Endothelial cell of umbilical vein (primary cell): ENCODE data around the gene ATP8A2.

Experiments
- CTCF ChIP-seq, 2 donors: IDR thresholded peaks; 1 replicate in 1 of 2; 2 replicates in 1 of 2; pipeline ENCODE4 v1.5.1; 2011; ENCODE audit warnings: low read length in 2 of 2, mild to moderate bottlenecking in 2 of 2, moderate library complexity in 2 of 2, control low read depth in 1 of 2, inconsistent platforms in 1 of 2, low read depth in 1 of 2; ENCODE audit not compliant: insufficient read depth in 1 of 2; ENCODE audit errors: extremely low read depth in 1 of 2
- EZH2 ChIP-seq: IDR thresholded peaks from 2 replicates; pipeline ENCODE4 v1.6.1; 2012; ENCODE audit warnings: borderline replicate concordance, low read depth, mild to moderate bottlenecking, moderate library complexity, low read length, inconsistent platforms; ENCODE audit not compliant: severe bottlenecking
- FOS ChIP-seq: IDR thresholded peaks from 2 replicates; pipeline ENCODE4 v1.6.1; 2011; ENCODE audit warnings: mild to moderate bottlenecking, low read length, moderate library complexity, borderline replicate concordance; ENCODE audit not compliant: insufficient read depth
- POLR2A ChIP-seq: IDR thresholded peaks from 2 replicates; pipeline ENCODE4 v1.6.1; 2012; ENCODE audit warnings: low read depth, mild to moderate bottlenecking, control low read depth, low read length
- POLR2AphosphoS5 ChIP-seq: IDR thresholded peaks from 2 replicates; pipeline ENCODE4 v1.6.1; 2012; ENCODE audit warnings: low read depth, mild to moderate bottlenecking, control low read depth, low read length, moderate library complexity; ENCODE audit not compliant: insufficient read depth

GRCh38 chr13:25440061-25440460 is 68.3 kb downstream of the ATP8A2 start:
- TF ChIP-seq CTCF (IDR thresholded peaks at IDR 0.05; ENCODE audit: extremely low read depth in 1 of 2, insufficient read depth in 1 of 2, low read depth in 1 of 2, low read length in 2 of 2), result no peak
- no peak for TF ChIP-seq POLR2A
- no peak for TF ChIP-seq POLR2AphosphoS5
- TF ChIP-seq FOS, result no peak
- no peak for TF ChIP-seq EZH2
